ENCODE measurements around the gene TOR4A.

TOR4A gene

GRCh38 chr9:137275203-137275587 is 2.3 kb upstream of the TOR4A start:
- H3K36me3 ChIP-seq (ENCODE audit: control insufficient read depth, insufficient read depth, low read length), result no peaks in the 10 kb centered on the region
- no peaks in the 10 kb centered on the region for H3K79me2 ChIP-seq
- H3K27me3 ChIP-seq (ENCODE audit: control insufficient read depth, insufficient read depth, low read length), result no peaks in the 10 kb centered on the region
- H3K27ac ChIP-seq, result no peak overlapping the region
- TF ChIP-seq, protein P1, sequence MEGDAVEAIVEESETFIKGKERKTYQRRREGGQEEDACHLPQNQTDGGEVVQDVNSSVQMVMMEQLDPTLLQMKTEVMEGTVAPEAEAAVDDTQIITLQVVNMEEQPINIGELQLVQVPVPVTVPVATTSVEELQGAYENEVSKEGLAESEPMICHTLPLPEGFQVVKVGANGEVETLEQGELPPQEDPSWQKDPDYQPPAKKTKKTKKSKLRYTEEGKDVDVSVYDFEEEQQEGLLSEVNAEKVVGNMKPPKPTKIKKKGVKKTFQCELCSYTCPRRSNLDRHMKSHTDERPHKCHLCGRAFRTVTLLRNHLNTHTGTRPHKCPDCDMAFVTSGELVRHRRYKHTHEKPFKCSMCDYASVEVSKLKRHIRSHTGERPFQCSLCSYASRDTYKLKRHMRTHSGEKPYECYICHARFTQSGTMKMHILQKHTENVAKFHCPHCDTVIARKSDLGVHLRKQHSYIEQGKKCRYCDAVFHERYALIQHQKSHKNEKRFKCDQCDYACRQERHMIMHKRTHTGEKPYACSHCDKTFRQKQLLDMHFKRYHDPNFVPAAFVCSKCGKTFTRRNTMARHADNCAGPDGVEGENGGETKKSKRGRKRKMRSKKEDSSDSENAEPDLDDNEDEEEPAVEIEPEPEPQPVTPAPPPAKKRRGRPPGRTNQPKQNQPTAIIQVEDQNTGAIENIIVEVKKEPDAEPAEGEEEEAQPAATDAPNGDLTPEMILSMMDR (IDR thresholded peaks at IDR 0.05), result no peak
- H2AFZ ChIP-seq, result no peak overlapping the region
- H3K4me1 ChIP-seq, result no peaks in the 10 kb centered on the region
- no peaks in the 10 kb centered on the region for H3K9me3 ChIP-seq (ENCODE audit: control insufficient read depth, low read length)
- H3K9ac ChIP-seq, result no peak overlapping the region
- no peak overlapping the region for H3K4me3 ChIP-seq (ENCODE audit: low read depth, low read length)
- H3K4me2 ChIP-seq (ENCODE audit: low read length), result no peak overlapping the region

- H3K27ac ChIP-seq, result no peak overlapping the region
- TF ChIP-seq, protein P1 (IDR thresholded peaks at IDR 0.05), result no peak
- no peaks in the 10 kb centered on the region for H3K36me3 ChIP-seq (ENCODE audit: control insufficient read depth, insufficient read depth, low read length)
- no peak overlapping the region for H3K4me3 ChIP-seq (ENCODE audit: low read depth, low read length)
- no peaks in the 10 kb centered on the region for H3K79me2 ChIP-seq
- no peaks in the 10 kb centered on the region for H3K27me3 ChIP-seq (ENCODE audit: control insufficient read depth, insufficient read depth, low read length)
- no peak overlapping the region for H2AFZ ChIP-seq
- no peak overlapping the region for H3K4me2 ChIP-seq (ENCODE audit: low read length)
- no peak overlapping the region for H3K9ac ChIP-seq
- no peaks in the 10 kb centered on the region for H3K9me3 ChIP-seq (ENCODE audit: control insufficient read depth, low read length)
- H3K4me1 ChIP-seq, result no peaks in the 10 kb centered on the region
Observed at GRCh38 chr9:137275588-137276472, 1.7 kb upstream of the TOR4A start.

DNA sequence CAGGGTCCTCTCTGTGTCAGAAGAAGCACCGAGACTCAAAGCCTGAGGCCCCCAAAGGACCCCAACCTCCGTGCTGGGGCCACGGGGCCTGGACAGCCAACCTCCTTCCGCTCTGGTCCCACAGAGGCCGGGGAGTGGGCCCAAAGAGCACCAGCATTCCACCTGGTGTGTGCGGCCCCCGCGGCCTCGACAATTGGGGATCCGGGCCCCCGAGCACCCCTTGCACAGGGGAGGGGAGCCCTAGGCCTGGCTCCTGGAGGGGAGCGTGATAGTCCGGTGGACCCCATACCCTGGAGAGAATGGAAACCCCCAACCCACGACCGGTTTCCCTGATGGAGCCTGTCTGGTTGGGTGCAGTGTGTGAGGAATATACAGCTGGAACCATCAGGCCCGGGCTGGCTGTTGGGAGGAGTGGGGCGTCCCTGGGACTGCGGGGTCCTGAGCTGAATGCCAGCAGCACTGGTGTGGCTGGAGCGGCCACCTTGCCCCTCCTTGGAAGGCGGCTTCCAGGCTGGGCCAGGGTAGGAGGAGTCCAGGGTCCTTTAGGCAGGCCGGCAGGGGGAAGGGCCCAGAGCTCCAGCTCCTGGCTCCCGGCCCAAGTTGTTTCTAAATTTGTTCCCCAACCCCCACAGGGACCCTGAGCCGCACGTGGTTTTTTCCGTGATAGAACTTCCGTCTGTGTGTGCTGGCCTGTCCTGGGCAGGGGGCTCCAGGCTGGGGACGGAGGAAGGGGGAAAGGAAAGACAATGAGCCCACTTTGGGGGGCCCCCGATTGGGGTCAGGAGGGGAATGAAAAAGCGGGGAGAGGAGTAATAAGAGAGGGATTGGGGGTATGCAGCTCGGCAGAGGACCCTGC is 825 bp upstream of the TOR4A start:
- Histone ChIP-seq H3K4me2 (ENCODE audit: low read length) (no peak overlapping the region), H3K27me3 (ENCODE audit: control insufficient read depth, insufficient read depth, low read length) (no peaks in the 10 kb centered on the region), H3K79me2 (no peaks in the 10 kb centered on the region), H3K27ac (peak overlapping the region; percentile 69), H2AFZ (no peak overlapping the region), H3K4me1 (no peaks in the 10 kb centered on the region), H3K36me3 (ENCODE audit: control insufficient read depth, insufficient read depth, low read length) (no peaks in the 10 kb centered on the region), H3K4me3 (ENCODE audit: low read depth, low read length) (no peak overlapping the region), H3K9ac (no peak overlapping the region), H3K9me3 (ENCODE audit: control insufficient read depth, low read length) (no peaks in the 10 kb centered on the region)
- TF ChIP-seq, protein P1 (IDR thresholded peaks at IDR 0.05), result no peak

- peak overlapping the region; percentile 49 for H3K4me2 ChIP-seq (ENCODE audit: low read length)
- no peaks in the 10 kb centered on the region for H3K79me2 ChIP-seq
- no peaks in the 10 kb centered on the region for H3K36me3 ChIP-seq (ENCODE audit: control insufficient read depth, insufficient read depth, low read length)
- peak overlapping the region; percentile 13 for H3K4me3 ChIP-seq (ENCODE audit: low read depth, low read length)
- TF ChIP-seq, protein P1 (IDR thresholded peaks at IDR 0.05), result no peak
- H3K4me1 ChIP-seq, result no peaks in the 10 kb centered on the region
- H3K27me3 ChIP-seq (ENCODE audit: control insufficient read depth, insufficient read depth, low read length), result no peaks in the 10 kb centered on the region
- H3K9ac ChIP-seq, result no peak overlapping the region
- H3K27ac ChIP-seq, result peak overlapping the region; percentile 69
- H3K9me3 ChIP-seq (ENCODE audit: control insufficient read depth, low read length), result no peaks in the 10 kb centered on the region
- H2AFZ ChIP-seq, result no peak overlapping the region
Observed at GRCh38 chr9:137278061-137278701, 655 bp downstream of the TOR4A start.
